Stimulated activated memory B cell treated with anti-CD40 and anti-IgM and Interleukin-4, amounts not matched to agents 10 μg/mL and 1 μg/mL and 100 μg/mL, for 72 hours (primary cell): Measurements from ENCODE around the gene EPG5.
"Not testable (repeated sequence)": the region's sequence is repeated elsewhere in the genome, so short reads cannot be mapped to it uniquely, and the experiment has no call there.

Experiments
- ATAC-seq: fragments of 150-1000 bp; cut with Tn5 transposase; 2 replicates; pipeline ENCODE4 v1.10.0; 2021
- H3K27ac Mint-ChIP-seq: one replicate; pipeline ENCODE4 v1.8.0; 2022; ENCODE audit warnings: mild to moderate bottlenecking, mixed read lengths
- H3K27me3 Mint-ChIP-seq: one replicate; pipeline ENCODE4 v1.8.0; 2022; ENCODE audit warnings: mixed read lengths
- H3K36me3 Mint-ChIP-seq: one replicate; pipeline ENCODE4 v1.8.0; 2022; ENCODE audit warnings: mixed read lengths
- H3K4me1 Mint-ChIP-seq: one replicate; pipeline ENCODE4 v1.8.0; 2022; ENCODE audit warnings: mixed read lengths
- H3K4me3 Mint-ChIP-seq: one replicate; pipeline ENCODE4 v1.8.0; 2022; ENCODE audit warnings: mild to moderate bottlenecking, moderate library complexity, mixed read lengths
- H3K9me3 Mint-ChIP-seq: one replicate; pipeline ENCODE4 v1.8.0; 2022; ENCODE audit warnings: mixed read lengths

The EPG5 gene

GRCh38 chr18:45995461-45995860 lies 28.3 kb upstream of the EPG5 start:
- H3K9me3 Mint-ChIP-seq, result no peaks in the 10 kb centered on the region
- no peak overlapping the region for H3K4me3 Mint-ChIP-seq
- no peak overlapping the region for H3K27ac Mint-ChIP-seq
- ATAC-seq, result no peak
- H3K27me3 Mint-ChIP-seq, result no peaks in the 10 kb centered on the region
- H3K36me3 Mint-ChIP-seq, result no peaks in the 10 kb centered on the region
- peaks cover 12% of the 10 kb centered on the region for H3K4me1 Mint-ChIP-seq

- Mint-ChIP-seq H3K27me3 (no peaks in the 10 kb centered on the region), H3K4me3 (no peak overlapping the region), H3K27ac (no peak overlapping the region), H3K9me3 (peaks cover 2% of the 10 kb centered on the region), H3K4me1 (peaks cover 8% of the 10 kb centered on the region), H3K36me3 (no peaks in the 10 kb centered on the region)
- no peak for ATAC-seq
Observed at GRCh38 chr18:45993438-45993837, 26.3 kb upstream of the EPG5 start.

- not testable (repeated sequence) for ATAC-seq, H3K4me3 Mint-ChIP-seq, H3K36me3 Mint-ChIP-seq, H3K27ac Mint-ChIP-seq, H3K4me1 Mint-ChIP-seq, H3K9me3 Mint-ChIP-seq, H3K27me3 Mint-ChIP-seq
Observed at GRCh38 chr18:45992527-45992926, 25.4 kb upstream of the EPG5 start.

- Mint-ChIP-seq H3K27me3 (no peaks in the 10 kb centered on the region), H3K36me3 (no peaks in the 10 kb centered on the region), H3K9me3 (peaks cover 2% of the 10 kb centered on the region), H3K27ac (no peak overlapping the region), H3K4me1 (no peaks in the 10 kb centered on the region), H3K4me3 (no peak overlapping the region)
- no peak for ATAC-seq
Observed at GRCh38 chr18:45991788-45992187, 24.7 kb upstream of the EPG5 start.

- Mint-ChIP-seq H3K4me3 (no peak overlapping the region), H3K27ac (no peak overlapping the region), H3K27me3 (peaks cover 8% of the 10 kb centered on the region), H3K9me3 (peaks cover 2% of the 10 kb centered on the region), H3K4me1 (peaks cover 6% of the 10 kb centered on the region), H3K36me3 (no peaks in the 10 kb centered on the region)
- ATAC-seq, result no peak
Observed at GRCh38 chr18:45984546-45985235, 17.6 kb upstream of the EPG5 start.

- Mint-ChIP-seq H3K27ac (no peak overlapping the region), H3K36me3 (no peaks in the 10 kb centered on the region), H3K4me1 (peaks cover 6% of the 10 kb centered on the region), H3K9me3 (no peaks in the 10 kb centered on the region), H3K27me3 (peaks cover 8% of the 10 kb centered on the region), H3K4me3 (no peak overlapping the region)
- ATAC-seq, result no peak
Observed at GRCh38 chr18:45981821-45982220, 14.7 kb upstream of the EPG5 start.

GRCh38 chr18:45980229-45980628 lies 13.1 kb upstream of the EPG5 start:
- H3K4me3 Mint-ChIP-seq, result no peak overlapping the region
- ATAC-seq, result no peak
- no peaks in the 10 kb centered on the region for H3K9me3 Mint-ChIP-seq
- no peaks in the 10 kb centered on the region for H3K36me3 Mint-ChIP-seq
- peaks cover 8% of the 10 kb centered on the region for H3K27me3 Mint-ChIP-seq
- H3K4me1 Mint-ChIP-seq, result peaks cover 6% of the 10 kb centered on the region
- no peak overlapping the region for H3K27ac Mint-ChIP-seq

GRCh38 chr18:45978084-45978483 lies 11.0 kb upstream of the EPG5 start:
- H3K9me3 Mint-ChIP-seq, result no peaks in the 10 kb centered on the region
- H3K4me3 Mint-ChIP-seq, result no peak overlapping the region
- no peak for ATAC-seq
- H3K27me3 Mint-ChIP-seq, result peaks cover 5% of the 10 kb centered on the region
- H3K4me1 Mint-ChIP-seq, result peaks cover 4% of the 10 kb centered on the region
- H3K36me3 Mint-ChIP-seq, result no peaks in the 10 kb centered on the region
- H3K27ac Mint-ChIP-seq, result no peak overlapping the region

DNA sequence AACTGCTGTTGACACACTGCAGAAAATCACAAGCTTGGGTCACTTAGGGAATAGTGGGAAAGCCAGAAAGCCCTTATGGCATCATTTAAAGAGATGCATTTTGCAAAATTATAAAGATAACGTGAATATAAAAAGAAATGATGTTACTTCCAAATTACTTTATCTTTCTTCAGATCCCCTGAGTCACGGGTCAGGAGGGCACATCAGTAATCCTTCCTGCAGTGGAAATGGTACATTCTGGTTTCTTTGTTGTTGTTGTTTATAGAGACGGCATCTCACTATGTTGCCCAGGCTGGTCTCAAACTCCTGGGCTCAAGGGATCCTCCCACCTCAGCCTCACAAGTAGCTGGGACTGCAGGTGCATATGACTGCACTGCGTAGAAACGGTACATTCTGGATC lies 9.8 kb upstream of the EPG5 start:
- Mint-ChIP-seq H3K4me3 (no peak overlapping the region), H3K9me3 (no peaks in the 10 kb centered on the region), H3K4me1 (no peaks in the 10 kb centered on the region), H3K36me3 (no peaks in the 10 kb centered on the region), H3K27ac (no peak overlapping the region), H3K27me3 (no peaks in the 10 kb centered on the region)
- no peak for ATAC-seq

DNA sequence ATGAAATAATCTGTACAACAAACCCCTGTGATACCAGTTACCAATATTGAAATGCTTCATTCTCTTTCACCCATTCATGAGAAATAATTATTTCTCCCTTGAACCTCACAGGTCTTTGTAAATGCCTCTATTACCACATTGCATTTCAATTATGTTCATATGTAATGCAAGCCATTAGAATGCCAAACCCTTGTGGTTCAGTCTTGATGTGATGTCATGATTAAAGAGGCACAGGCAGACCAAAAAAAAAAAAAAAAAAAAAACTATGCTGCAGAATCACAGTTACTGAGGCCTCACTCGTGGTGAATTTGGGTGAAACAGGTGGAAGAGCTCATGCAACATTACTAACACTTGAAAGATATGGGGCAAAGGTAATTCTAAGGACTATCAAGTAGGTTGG lies 9.4 kb upstream of the EPG5 start:
- Mint-ChIP-seq H3K9me3 (no peaks in the 10 kb centered on the region), H3K36me3 (no peaks in the 10 kb centered on the region), H3K4me1 (no peaks in the 10 kb centered on the region), H3K4me3 (no peak overlapping the region), H3K27ac (no peak overlapping the region), H3K27me3 (no peaks in the 10 kb centered on the region)
- no peak for ATAC-seq

- ATAC-seq, result no peak
- Mint-ChIP-seq H3K36me3 (no peaks in the 10 kb centered on the region), H3K27ac (no peak overlapping the region), H3K4me1 (no peaks in the 10 kb centered on the region), H3K27me3 (no peaks in the 10 kb centered on the region), H3K9me3 (no peaks in the 10 kb centered on the region), H3K4me3 (no peak overlapping the region)
Observed at GRCh38 chr18:45974088-45974536, 7.0 kb upstream of the EPG5 start.

- peaks cover 28% of the 10 kb centered on the region for H3K36me3 Mint-ChIP-seq
- peaks cover 44% of the 10 kb centered on the region for H3K4me1 Mint-ChIP-seq
- H3K9me3 Mint-ChIP-seq, H3K27ac Mint-ChIP-seq, H3K27me3 Mint-ChIP-seq, ATAC-seq: not testable (repeated sequence)
- H3K4me3 Mint-ChIP-seq, result peak overlapping the region; percentile 25
Observed at GRCh38 chr18:45964913-45965312, 2.2 kb downstream of the EPG5 start.

DNA sequence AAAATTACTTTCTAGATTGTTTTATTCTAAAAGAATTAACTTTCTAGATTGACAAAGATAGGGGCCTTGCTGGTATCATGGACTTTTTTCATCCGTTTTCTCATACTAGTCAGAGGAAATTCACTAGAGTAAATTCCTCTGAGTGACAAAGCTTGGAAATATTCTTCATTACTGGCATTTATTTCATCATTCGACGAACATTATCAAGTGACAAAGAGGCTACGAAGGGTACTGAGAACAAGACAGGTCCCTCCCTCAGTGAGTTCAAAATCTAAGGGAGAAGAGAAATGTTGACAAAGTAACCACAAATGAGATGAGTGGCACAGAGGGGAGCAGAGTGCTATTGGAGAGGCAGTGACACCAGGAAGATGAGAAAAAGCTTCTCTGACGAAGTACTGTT lies 4.3 kb downstream of the EPG5 start:
- no peak for ATAC-seq
- H3K9me3 Mint-ChIP-seq, result no peaks in the 10 kb centered on the region
- H3K4me3 Mint-ChIP-seq, result no peak overlapping the region
- H3K4me1 Mint-ChIP-seq, result peaks cover 39% of the 10 kb centered on the region
- peaks cover 28% of the 10 kb centered on the region for H3K36me3 Mint-ChIP-seq
- H3K27me3 Mint-ChIP-seq, result no peaks in the 10 kb centered on the region
- H3K27ac Mint-ChIP-seq, result peak overlapping the region; percentile 26

DNA sequence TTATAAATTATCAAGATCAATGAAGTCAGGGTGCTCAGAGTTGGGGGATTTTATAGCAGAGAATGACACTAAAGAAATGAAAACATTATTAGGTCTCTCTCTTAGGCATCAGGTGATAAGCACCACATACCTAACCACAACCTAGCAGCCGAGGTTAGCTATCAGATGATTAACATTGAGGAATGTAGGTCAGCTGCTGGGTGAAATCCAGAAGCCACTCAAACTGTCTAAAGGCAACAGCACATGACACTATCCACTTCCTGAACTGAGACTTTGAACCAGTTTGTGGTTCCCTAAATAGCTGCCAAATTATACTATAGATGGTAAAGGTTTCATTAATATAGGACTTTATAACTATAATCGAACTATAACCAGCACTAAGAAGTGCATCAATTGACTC lies 4.7 kb downstream of the EPG5 start:
- Mint-ChIP-seq H3K4me3 (no peak overlapping the region), H3K27ac (peak overlapping the region; percentile 26), H3K27me3 (no peaks in the 10 kb centered on the region), H3K4me1 (peaks cover 35% of the 10 kb centered on the region), H3K9me3 (no peaks in the 10 kb centered on the region), H3K36me3 (peaks cover 28% of the 10 kb centered on the region)
- ATAC-seq, result no peak

- not testable (repeated sequence) for H3K27me3 Mint-ChIP-seq, ATAC-seq, H3K4me3 Mint-ChIP-seq, H3K27ac Mint-ChIP-seq, H3K9me3 Mint-ChIP-seq
- Mint-ChIP-seq H3K36me3 (peaks cover 40% of the 10 kb centered on the region), H3K4me1 (peaks cover 27% of the 10 kb centered on the region)
Observed at GRCh38 chr18:45959484-45959883, 7.6 kb downstream of the EPG5 start.

DNA sequence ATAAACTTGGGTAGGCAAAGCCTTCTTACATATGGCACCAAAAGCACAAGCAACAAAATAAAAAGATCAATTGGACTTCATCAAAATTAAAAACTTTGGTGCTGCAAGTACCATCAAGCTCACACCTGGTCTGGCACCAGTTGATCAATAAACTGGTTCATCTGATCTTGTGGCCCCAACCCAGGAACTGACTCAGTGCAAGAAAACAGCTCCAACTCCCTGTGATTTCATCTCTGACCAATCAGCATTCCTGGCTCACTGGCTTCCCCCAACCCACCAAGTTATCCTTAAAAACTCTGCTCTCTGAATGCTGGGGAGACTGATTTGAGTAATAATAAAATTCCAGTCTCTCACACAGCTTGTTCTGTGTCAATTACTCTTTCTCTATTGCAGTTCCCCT lies 8.4 kb downstream of the EPG5 start:
- no peak for ATAC-seq
- Mint-ChIP-seq H3K27me3 (no peaks in the 10 kb centered on the region), H3K4me1 (peaks cover 26% of the 10 kb centered on the region), H3K9me3 (no peaks in the 10 kb centered on the region), H3K27ac (no peak overlapping the region), H3K4me3 (no peak overlapping the region), H3K36me3 (peaks cover 48% of the 10 kb centered on the region)

DNA sequence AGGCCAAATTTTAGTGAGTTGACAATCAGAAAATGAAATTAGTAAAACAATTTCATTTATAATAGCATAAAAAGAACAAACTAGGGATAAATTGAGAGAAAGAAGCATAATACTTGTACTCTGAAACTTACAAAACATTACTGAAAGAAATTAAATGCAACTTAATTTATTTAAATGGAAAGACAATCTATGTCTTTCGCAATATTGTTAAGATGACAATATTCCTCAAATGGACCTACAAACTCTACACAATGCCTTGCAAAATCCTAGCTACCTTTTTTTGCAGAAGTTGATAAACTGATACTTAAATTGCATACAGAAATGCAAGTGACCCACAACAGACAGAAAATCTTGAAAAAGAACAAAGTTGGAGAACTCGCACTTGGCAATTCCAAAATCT lies 9.1 kb downstream of the EPG5 start:
- Mint-ChIP-seq H3K9me3 (no peaks in the 10 kb centered on the region), H3K36me3 (peaks cover 48% of the 10 kb centered on the region)
- ATAC-seq, result no peak

More for the DNA sequence above, 9.1 kb downstream of the EPG5 start:
- Mint-ChIP-seq H3K27ac (no peak overlapping the region), H3K4me3 (no peak overlapping the region), H3K4me1 (peaks cover 19% of the 10 kb centered on the region), H3K27me3 (no peaks in the 10 kb centered on the region)
